Ovary (tissue), 9 donors: ENCODE measurements around the gene HHIPL1. TPM values are rescaled to one million over a fixed set of nuclear protein-coding genes. Genes with fewer than 3 reads are reported as not detected.

Experiments used
- DNase-seq, 5 donors: peaks; one replicate each; pipeline ENCODE4 v3.0.0-alpha.2; 2019 to 2020
- H3K27ac ChIP-seq, 2 donors: fragments of 200-600 bp; one replicate each; pipeline versions ENCODE4 v1.5.1 to v1.8.0; 2019 to 2022
- H3K27me3 ChIP-seq: fragments of 200-600 bp; one replicate; pipeline ENCODE4 v1.8.0; 2022
- H3K36me3 ChIP-seq: fragments of 200-600 bp; sonication (generic); one replicate; pipeline ENCODE4 v1.5.1; 2019
- H3K4me1 ChIP-seq: one replicate; pipeline ENCODE4 v1.8.1; 2013; ENCODE audit warnings: mild to moderate bottlenecking, moderate library complexity; ENCODE audit not compliant: insufficient read depth
- H3K4me3 ChIP-seq: fragments of 200-600 bp; sonication (generic); one replicate; pipeline ENCODE4 v1.5.1; 2017
- H3K9me3 ChIP-seq, 2 donors: fragments of 200-600 bp in 1 of 2; sonication (generic) in 1 of 2; one replicate each; pipeline versions ENCODE4 v1.5.1 to v1.8.1; 2013 to 2019; ENCODE audit warnings: mild to moderate bottlenecking in 1 of 2, moderate library complexity in 1 of 2
- EP300 ChIP-seq: sonication (generic); formaldehyde crosslinking; IDR thresholded peaks from one replicate; pipeline ENCODE4 v1.6.1; 2017; ENCODE audit warnings: antibody characterized with exemption
- POLR2A ChIP-seq: fragments of 450-650 bp; IDR thresholded peaks from one replicate; pipeline ENCODE4 v1.6.1; 2017; ENCODE audit warnings: antibody characterized with exemption, mild to moderate bottlenecking, moderate library complexity
- WGBS, 3 donors: extraction: QIAGEN DNeasy Blood & Tissue Kit in 1 of 3; methylation state at CpG; one replicate each; pipeline versions ENCODE4 v1.1.5 to v1.1.7; 2013 to 2017; 5-methylcytosine and 5-hydroxymethylcytosine counted together
- intact Hi-C, 4 donors: fragments of 100-400 bp; cut with DNase I; formaldehyde crosslinking; loops; one replicate each; pipeline versions ENCODE4 v1.11.0 to v1.15.1; 2022 to 2023
- polyA plus RNA-seq, 2 donors: library from polyadenylated mRNA; stranded (reverse); fragments of 200-250 nt in 1 of 2; fragments of 350-450 nt in 1 of 2; fragmentation: Illumina TruSeq in 1 of 2; extraction: RNeasy Lipid Tissue Mini Kit (QIAGEN cat#74804) in 1 of 2; gene quantifications; one replicate each; pipeline ENCODE4 v1.2.3, GENCODE V29; 2013 to 2014
- total RNA-seq, 7 donors: library from RNA; depleted of rRNA in 2 of 7; stranded (reverse); fragments of >200 nt in 2 of 7; fragmentation: NEBNext Ultra II Directional in 3 of 7; extraction: Animal tissue kit (Norgen Biotek cat#: 25700) in 3 of 7; gene quantifications; one replicate each; pipeline versions ENCODE4 v1.1.0 to v1.2.4, GENCODE V29; 2016 to 2023
- TF ChIP-seq, protein P1 (sequence below), 3 donors: fragments of 450-650 bp in 2 of 3; fragments of 200-600 bp in 1 of 3; IDR thresholded peaks; one replicate each; pipeline versions ENCODE4 v1.5.1 to v1.8.0; 2016 to 2022; ENCODE audit warnings: antibody characterized with exemption in 3 of 3, mild to moderate bottlenecking in 1 of 3
- donor health status: DM: no; HTN: no; CAD: no; lungs with moderate emphysema.
- donor health status: DM: no; HTN: no; CAD: no.
- donor health status: Bipolar disorder and iron deficiency.
- donor health status: DM: yes; HTN: yes; CAD: no.
- donor health status: DM: no; HTN: no; CAD: no.
- donor health status: DM: yes; HTN: yes; CAD: no.

The HHIPL1 gene
- total and polyA plus RNA-seq, 9 donors = 0.48 to 3.8 (median 2.1) TPM

DNA sequence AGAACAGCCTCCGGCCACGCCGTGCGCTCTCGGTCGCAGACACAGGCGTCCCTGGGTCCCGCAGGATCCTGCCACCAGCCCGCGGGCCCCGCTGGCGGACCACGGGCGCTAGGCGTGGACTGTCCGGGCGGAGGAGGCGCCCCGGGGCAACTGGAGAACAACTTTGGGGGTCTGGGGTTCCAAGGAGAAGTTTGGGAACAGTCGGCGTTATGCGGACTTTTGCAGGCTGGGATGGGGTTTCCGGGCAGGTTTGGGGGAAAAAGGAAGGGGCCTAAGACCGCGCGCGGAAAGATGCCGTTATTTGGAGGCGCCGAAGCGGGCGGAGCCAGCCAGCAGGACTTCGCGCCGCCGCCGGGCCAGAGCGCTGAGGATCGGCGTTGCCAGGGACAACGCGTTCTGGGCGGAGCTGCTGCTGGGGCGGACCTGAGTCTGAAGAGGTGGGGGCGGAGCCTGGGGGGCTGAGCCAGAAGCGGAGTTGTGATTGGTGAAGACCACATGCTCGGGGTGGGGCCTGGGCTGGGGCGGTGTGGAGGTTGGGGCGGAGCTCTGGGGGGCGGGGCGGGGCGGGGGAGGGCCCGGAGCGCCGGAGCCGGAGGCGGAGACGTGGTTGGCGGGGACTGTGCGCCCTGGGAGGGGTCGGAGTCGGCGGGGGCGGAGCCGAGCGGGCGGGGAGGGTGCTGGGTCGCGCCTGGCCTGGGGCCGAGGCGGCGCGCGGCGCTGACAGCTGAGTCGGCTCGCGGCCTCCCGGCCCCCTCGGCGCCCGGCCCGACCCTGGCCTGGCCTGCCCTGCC is 38.9 kb downstream of the HHIPL1 start, which contains the start of gene CYP46A1:
Gene CYP46A1 (plus strand): TSS at position 680 of the 791 bp plus-strand sequence. CDS start 120 bp downstream, outside the sequence.
- DNase-seq = peak; percentile 100
- Histone ChIP-seq H3K27me3 (no peaks in the 10 kb centered on the region), H3K27ac (peak within 1 kb of the TSS; percentile 34 to 71), H3K4me1 (peaks cover 2% of the 10 kb centered on the region), H3K9me3 (no peaks in the 10 kb centered on the region), H3K4me3 (peak within 1 kb of the TSS; percentile 91), H3K36me3 (no peaks in the 10 kb centered on the region)
- TF ChIP-seq EP300 (no peak), POLR2A (peak; percentile 41)
- TF ChIP-seq, protein P1, sequence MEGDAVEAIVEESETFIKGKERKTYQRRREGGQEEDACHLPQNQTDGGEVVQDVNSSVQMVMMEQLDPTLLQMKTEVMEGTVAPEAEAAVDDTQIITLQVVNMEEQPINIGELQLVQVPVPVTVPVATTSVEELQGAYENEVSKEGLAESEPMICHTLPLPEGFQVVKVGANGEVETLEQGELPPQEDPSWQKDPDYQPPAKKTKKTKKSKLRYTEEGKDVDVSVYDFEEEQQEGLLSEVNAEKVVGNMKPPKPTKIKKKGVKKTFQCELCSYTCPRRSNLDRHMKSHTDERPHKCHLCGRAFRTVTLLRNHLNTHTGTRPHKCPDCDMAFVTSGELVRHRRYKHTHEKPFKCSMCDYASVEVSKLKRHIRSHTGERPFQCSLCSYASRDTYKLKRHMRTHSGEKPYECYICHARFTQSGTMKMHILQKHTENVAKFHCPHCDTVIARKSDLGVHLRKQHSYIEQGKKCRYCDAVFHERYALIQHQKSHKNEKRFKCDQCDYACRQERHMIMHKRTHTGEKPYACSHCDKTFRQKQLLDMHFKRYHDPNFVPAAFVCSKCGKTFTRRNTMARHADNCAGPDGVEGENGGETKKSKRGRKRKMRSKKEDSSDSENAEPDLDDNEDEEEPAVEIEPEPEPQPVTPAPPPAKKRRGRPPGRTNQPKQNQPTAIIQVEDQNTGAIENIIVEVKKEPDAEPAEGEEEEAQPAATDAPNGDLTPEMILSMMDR (IDR thresholded peaks at IDR 0.05) = peak in 1 of 3 donors; percentile 25
- intact Hi-C loops = loop anchor here in 2 of 4 donors (2.0 to 5.0 kb wide), 2 partner anchors 201 to 203 kb away; no protein-coding TSS in a partner anchor
- 0 to 1% (median 1%) methylated on average over 42 to 83 of the region's 83 CpGs for WGBS, 3 donors

DNA sequence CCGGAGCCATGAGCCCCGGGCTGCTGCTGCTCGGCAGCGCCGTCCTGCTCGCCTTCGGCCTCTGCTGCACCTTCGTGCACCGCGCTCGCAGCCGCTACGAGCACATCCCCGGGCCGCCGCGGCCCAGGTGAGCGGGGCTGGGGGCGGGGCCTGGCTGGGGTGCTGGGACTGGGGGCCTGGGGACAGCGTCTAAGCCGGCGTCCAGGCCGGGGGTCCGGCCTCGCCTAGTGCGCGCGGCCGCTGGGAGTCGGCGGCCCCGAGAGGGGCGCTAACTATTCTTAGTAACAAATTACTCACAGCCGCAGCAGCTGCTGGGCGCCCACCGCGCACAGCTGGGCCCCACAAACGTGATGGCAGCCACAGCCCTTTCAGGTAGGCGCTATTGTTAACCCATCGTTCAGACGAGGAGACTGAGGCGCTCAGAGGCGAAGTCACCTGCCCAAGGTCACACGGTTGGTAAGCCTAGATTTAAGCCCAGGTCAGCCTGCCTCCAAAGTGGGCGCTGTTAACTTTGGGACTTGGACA is 39.5 kb downstream of the HHIPL1 start:
- H3K27ac ChIP-seq = peak overlapping the region in 1 of 2 donors; percentile 32
- no peak for DNase-seq
- peak overlapping the region; percentile 65 for H3K4me3 ChIP-seq
- H3K9me3 ChIP-seq = no peaks in the 10 kb centered on the region
- peaks cover 2% of the 10 kb centered on the region for H3K4me1 ChIP-seq
- H3K27me3 ChIP-seq = no peaks in the 10 kb centered on the region
- intact Hi-C loops = loop anchor here in 1 of 4 donors (5.0 kb wide), 1 partner anchor 203 kb away; no protein-coding TSS in a partner anchor
- TF ChIP-seq EP300 = no peak
- TF ChIP-seq, protein P1 (IDR thresholded peaks at IDR 0.05) = no peak
- 2 to 7% (median 5%) methylated on average over 19 to 45 of the region's 45 CpGs for WGBS, 3 donors
- no peaks in the 10 kb centered on the region for H3K36me3 ChIP-seq

DNA sequence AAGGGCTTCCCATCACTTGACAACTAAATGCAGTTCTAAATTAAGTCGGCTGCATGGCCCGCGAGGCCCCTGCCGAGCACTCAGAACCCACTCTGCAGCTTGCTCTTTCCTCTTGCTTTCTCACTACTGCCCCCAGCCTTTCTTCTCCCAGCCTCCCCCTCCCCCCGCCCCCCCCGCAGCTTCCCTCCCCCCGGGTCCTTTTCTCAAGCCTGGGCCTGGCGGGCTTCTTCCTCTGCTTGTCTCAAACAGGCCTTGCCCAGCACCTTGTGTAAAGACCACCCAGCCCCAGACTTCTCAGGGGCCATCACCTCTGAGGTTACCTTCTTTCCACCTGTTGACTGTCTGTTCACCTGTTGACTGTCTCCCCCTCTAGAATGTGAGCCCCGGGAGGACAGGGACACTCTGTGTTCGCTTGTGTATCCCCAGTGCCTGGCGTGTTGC is 40.2 kb downstream of the HHIPL1 start:
- Histone ChIP-seq H3K9me3 (no peaks in the 10 kb centered on the region), H3K4me3 (no peak overlapping the region), H3K27ac (no peak overlapping the region), H3K36me3 (no peaks in the 10 kb centered on the region), H3K27me3 (no peaks in the 10 kb centered on the region), H3K4me1 (peaks cover 2% of the 10 kb centered on the region)
- intact Hi-C loops = no loop called here
- TF ChIP-seq POLR2A = no peak
- no peak for TF ChIP-seq EP300
- TF ChIP-seq, protein P1 (IDR thresholded peaks at IDR 0.05) = no peak
- 61 to 67% (median 64%) methylated on average over 11 of the region's 11 CpGs for WGBS, 3 donors
- DNase-seq = peak in 2 of 5 donors; percentile 11 to 33

DNA sequence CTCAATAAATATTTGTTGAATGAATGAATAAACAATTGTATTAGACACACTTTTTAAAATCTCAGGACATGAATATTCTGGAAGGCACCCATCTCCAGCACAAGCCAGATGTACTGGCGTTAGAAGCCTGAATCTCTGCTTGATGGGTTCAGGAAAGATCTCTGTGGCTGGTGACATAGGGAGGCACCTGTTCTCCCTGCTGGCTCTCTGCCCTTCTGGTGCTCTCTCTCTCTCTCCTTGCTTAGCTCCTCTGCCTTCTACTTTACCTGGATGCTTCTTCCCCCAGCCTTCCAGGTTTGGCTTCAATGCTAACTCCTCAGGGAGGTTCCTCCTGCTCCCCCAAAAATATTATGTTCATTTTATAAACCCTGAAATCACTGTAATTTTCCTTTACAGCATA is 40.7 kb downstream of the HHIPL1 start:
- intact Hi-C loops = no loop called here
- TF ChIP-seq POLR2A = no peak
- TF ChIP-seq, protein P1 (IDR thresholded peaks at IDR 0.05) = no peak
- DNase-seq = no peak
- 72 to 93% (median 75%) methylated on average over 1 of the region's 1 CpG for WGBS, 3 donors
- no peaks in the 10 kb centered on the region for H3K36me3 ChIP-seq
- no peaks in the 10 kb centered on the region for H3K9me3 ChIP-seq
- no peak overlapping the region for H3K27ac ChIP-seq
- no peaks in the 10 kb centered on the region for H3K27me3 ChIP-seq
- H3K4me1 ChIP-seq = peaks cover 2% of the 10 kb centered on the region
- no peak overlapping the region for H3K4me3 ChIP-seq
